GM20431 (cell line): Measurements from ENCODE around the gene RNF14.
"Not testable (repeated sequence)": the region's sequence is repeated elsewhere in the genome, so short reads cannot be mapped to it uniquely, and the experiment has no call there.

Source experiments
- in situ Hi-C: fragments of 300-500 bp; cut with MseI, MboI; formaldehyde crosslinking; loops from one replicate; pipeline ENCODE4 v1.15.0; 2020; ENCODE audit warnings: low sequenced_read_pairs; ENCODE audit not compliant: unreplicated experiment

The RNF14 gene, protein sequence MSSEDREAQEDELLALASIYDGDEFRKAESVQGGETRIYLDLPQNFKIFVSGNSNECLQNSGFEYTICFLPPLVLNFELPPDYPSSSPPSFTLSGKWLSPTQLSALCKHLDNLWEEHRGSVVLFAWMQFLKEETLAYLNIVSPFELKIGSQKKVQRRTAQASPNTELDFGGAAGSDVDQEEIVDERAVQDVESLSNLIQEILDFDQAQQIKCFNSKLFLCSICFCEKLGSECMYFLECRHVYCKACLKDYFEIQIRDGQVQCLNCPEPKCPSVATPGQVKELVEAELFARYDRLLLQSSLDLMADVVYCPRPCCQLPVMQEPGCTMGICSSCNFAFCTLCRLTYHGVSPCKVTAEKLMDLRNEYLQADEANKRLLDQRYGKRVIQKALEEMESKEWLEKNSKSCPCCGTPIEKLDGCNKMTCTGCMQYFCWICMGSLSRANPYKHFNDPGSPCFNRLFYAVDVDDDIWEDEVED

DNA sequence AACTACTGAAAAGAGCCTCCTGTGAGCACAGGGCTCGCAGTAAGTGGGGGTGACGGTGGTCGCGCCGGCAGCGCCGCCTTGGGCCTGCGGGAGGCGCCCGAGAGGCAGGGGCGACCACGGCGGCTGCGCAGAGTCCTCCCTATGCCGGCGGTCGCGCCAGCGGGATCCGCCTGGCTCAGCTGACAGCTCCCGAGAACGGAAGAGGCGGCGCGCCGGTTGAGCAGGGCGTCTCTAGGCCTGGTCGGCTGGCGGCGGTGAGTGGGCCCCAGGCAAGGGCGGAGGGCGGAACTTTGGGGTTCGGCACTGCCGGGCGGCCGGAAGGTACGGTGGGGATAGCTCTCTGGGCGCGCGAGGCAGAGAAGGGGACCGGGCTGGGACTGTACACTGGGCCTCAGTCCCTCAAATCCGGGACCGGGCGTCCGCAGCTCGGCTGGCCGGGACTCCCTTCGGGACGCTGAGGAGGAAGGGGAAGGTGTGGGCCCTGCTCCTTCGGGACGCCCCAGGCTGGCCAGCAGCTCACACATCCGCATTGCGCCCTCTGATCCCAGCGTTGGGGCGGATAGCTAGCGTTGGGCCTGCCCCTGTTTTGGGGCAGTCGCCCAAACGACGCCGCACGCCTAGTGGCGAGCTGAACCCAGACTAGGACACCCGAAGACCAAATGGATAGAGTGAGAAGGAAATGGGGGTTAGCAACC lies at the start of gene RNF14:
RNF14 (plus strand) TSS at position 192 of the 695 bp plus-strand sequence. CDS start 4,484 bp downstream, outside the sequence.
- in situ Hi-C loops = no loop called here

DNA sequence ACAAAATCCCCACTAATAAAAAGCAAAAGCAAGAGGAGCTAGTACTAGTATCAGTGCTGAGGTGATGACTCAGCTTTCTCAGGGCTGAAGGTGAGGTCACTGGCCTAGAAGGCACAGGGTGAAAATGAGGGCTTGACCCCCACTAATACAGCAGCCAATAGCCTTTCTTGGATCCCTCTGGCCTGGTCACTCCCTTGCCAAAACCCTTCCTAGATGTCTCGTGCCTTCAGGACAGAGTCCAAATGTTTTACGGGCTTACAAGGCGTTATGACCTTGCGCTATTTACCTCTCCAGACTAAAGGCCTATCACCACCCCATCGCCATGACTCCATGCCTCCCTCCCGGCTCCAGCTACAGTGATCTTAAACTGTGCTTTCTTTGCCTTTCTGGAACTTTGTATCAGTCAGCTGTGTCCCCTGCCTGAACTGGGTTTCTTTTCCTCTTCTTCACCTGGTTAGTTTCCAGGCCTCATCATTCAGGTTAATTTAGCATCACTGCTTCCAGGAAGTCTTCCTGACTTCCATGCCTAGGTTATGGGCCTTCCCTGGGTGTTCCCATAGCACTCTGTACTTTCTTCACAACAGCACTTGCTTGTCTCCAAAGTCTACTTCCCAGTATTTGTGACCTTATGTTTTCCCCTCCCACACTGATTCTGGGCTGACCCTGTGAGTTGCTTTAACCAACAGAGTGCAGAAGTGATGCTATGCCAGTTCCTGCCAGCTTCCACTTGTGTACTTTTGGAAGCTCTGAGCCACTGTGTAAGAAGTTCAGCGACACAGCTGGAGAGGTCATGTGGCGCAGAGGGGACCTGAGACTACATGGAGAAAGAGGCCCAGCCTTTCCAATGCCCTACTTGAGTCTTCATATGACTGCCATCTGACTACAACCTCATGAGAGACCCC lies 49.4 kb upstream of the RNF14 start:
- in situ Hi-C loops = no loop called here

DNA sequence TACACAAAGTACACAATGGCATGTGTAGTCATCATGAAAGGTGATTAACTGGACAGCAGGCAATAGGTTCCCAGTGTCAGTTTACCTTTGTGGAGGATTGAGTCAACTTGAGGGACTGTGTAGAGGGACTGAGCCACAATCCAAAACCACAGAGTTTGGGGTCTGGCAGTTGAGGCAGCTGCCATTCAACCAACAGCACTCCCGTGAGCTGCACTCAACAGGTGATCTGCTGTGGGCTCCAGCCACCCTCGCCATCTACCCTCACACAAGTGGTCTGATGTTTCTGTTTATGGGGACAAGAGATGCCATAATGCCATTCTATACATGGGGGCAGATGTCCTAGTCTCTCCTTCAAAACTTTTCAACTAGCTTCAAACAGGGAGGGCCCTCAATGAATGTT lies 48.1 kb upstream of the RNF14 start:
- in situ Hi-C loops = no loop called here

DNA sequence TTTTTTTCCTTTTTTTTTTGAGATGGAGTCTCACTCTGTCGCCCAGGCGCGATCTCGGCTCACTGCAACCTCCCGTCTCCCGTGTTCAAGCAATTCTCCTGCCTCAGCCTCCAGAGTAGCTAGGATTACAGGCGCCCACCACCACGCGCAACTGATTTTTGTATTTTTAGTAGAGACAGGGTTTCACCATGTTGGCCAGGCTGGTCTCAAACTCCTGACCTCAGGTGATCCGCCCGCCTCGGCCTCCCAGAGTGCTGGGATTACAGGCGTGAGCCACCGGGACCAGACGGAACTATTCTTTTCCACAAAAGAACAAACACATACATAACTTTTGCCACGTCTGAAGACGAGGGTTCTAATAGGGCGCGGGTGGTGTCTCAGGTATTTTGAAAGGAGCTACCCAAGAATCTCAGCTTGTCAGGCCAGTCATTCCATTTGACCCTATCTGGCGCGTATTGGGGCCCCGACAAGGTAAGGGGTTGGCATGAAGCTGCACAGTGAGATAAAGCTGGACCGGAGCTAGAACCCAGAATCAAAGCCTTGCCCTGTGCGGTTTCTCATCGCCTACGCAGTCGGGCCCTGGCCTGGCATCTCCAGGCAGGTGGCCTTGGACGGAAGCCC lies 46.0 kb upstream of the RNF14 start:
- in situ Hi-C loops = not testable (repeated sequence)

DNA sequence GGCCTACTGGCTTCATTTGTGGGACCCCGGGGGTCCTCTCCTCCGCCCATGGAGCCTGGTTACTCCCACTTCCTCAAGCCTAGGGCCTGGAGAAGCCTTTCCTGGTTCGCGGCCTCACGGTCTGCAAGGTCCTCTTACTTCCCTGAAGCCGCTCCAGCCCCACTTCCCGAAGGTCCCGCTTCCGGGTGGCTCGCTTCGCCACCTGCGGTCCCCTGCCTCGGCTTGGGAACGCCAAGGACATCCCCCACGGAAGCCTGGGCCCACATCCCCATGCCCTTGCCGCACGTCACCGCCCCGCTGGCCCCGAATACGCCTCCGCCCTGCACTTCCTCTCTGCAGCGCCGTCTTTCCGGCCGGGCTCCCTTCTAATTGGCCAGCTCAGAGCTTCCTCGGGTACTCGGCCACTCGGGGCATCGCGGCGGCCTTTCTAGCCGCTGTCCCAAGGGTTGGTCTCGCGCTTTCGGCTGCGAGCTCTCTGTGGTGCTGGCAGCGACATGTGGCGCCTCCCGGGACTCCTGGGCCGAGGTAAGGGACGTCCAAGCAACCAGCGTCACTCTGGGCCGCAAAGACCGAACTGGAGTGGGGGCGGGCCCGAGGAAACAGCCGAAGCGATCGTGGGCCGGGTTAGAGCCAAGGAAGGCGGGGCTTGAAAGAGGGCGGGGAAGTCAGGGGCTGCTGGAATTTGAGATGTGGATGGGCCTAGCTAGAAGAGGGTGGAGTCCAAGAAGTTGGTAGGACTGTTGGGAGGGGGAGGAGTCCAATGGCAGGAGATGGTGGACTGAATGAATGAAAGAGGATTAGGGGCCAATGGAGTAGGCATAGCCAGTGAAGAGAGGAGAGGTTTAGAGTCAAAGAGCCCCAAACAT lies 45.2 kb upstream of the RNF14 start, which contains the start of gene DELE1:
DELE1 (plus strand) TSS at position 424 of the 866 bp plus-strand sequence; CDS start at position 495, 71 bp downstream.
- in situ Hi-C loops = no loop called here

DNA sequence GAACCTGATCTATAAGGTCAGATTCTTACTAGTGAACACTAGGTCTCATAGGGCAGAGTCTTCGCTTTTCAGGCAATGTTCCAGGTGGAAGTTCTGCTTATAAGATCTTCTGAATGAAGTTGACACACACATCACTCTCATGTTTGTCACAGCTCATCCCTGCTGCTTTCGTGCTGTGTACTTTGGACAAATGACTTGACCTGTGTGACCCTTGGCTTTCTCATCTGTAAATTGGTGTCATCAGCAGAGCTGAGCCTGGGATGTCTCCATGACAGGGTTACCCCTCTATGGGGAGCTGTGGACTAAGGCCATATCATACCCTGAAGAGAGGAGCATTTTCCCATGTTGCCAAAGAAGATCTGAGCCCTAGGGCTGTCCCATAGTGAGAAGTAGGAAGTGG lies 42.5 kb upstream of the RNF14 start:
- in situ Hi-C loops = no loop called here

DNA sequence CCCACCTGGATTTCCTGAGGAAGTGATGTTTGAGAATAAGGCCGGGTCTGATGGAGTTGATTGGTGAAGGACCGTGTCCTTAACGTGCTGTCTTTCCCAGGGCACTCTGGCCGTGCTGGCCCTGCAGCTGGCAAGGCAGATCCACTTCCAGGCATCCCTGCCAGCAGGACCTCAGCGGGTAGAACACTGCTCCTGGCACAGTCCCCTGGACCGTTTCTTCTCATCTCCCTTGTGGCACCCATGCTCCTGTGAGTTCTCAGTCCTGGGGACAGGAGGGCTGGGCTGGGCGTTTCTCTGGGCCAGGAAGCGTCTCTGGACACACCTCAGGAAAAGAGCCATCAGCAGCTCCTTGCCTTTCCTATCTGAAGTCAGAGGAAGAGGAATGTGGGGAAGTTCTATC lies 40.9 kb upstream of the RNF14 start:
- in situ Hi-C loops = no loop called here

DNA sequence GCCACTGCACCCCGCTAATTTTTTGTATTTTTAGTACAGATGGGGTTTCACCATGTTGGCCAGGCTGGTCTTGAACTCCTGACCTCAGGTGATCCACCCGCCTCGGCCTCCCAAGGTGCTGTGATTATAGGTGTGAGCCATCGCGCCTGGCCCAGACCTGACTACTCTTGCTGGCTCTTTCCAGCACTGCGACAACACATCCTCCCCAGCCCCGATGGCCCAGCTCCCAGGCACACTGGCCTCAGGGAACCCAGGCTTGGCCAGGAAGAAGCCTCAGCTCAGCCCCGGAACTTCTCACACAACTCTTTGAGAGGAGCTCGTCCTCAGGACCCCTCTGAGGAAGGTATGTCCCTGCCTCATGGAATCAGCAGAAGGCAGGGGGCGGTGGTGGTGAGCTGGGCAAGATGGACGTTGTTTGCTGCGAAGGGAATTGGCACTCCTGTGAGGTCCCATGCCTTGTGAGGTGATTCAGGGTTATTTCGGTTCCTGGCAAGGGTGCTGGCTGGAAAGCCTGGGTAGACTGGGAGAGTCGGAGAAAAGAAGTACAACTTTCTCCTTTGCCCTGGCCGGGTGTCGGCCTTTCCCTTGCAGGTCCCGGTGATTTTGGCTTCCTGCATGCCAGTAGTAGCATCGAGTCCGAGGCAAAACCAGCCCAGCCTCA lies 39.4 kb upstream of the RNF14 start:
- in situ Hi-C loops = no loop called here

DNA sequence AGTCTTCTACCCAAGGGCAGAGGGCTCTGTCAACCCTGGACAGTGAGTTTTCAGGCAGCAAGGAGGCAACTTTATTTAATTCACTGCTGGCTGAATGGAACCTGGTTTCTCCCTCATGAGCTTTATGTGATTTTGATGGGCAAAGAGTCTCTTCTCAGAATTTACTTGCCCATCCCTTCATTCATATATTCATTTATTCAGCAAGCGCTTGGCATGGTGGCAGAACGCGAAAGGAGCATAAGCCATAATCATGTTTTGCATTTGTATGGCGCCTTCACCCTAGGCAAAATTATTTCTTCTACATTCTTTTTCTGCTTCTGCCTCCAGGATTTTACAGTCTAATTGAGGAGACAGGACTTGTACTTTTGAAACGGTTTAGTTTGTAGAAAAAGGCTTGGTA lies 37.2 kb upstream of the RNF14 start:
- in situ Hi-C loops = no loop called here

DNA sequence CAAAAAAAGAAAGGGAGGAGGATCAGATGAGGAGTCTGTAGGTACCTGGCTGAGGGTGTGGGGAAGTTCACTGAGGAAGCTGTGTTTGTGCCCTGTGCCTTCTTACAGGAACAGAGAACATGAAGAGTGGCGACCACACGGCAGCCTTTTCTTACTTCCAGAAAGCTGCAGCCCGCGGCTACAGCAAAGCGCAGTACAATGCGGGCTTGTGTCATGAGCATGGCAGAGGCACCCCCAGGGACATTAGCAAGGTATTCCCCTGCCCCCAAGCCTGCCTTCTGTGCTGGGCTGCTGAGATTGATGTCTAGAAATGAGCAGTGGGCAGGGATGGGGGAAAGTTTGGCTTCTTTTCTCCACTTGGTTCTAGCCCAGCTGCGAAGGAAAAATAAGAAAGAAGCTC lies 35.8 kb upstream of the RNF14 start:
- in situ Hi-C loops = no loop called here

DNA sequence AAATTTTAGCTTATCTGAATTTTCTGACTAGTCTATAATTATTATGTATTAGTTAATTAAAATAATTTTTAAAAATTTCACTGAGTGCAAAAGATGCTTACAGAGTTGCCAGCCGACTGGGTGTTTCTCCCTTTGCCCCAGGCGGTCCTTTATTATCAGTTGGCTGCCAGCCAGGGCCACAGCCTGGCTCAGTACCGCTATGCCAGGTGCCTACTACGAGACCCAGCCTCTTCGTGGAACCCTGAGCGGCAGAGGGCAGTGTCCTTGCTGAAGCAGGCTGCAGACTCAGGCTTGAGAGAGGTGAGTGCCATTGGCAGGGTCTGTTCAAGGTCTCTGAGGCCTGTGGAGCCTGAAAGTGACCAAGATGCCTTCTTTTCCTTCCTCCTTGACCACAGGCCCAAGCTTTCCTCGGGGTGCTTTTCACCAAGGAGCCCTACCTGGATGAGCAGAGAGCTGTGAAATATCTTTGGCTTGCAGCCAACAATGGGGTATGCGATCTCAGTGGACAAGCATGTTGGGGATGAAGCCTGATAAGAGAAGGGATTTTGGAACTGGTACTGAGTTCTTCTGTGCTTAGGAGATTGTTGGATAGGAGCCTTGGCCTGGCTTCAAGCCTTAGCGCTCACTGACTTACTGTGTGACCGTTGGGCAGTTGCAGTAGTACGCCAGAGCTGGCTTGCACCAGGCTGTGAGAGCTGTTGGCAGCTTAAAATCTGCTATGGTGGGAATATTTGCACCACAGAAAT lies 34.6 kb upstream of the RNF14 start:
- in situ Hi-C loops = no loop called here

DNA sequence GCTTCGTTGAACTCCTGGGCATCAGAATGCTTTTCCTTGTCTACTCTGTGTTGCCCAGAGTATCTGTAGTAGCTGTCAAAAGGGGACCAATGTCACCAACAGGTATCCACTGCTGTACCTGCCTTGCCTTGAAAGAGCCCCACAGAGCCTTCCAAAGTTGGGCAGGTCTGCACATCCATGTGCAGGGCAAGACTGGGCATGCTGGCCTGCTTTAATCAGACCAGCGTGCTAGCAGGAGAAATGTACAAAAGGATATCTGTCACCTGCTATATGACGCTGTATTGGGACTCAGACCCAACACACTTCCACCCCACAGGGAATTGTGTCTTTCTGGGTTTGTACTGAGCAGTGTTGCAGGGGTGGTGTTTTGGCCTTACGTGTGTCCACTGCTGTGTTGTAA lies 33.4 kb upstream of the RNF14 start:
- in situ Hi-C loops = no loop called here

DNA sequence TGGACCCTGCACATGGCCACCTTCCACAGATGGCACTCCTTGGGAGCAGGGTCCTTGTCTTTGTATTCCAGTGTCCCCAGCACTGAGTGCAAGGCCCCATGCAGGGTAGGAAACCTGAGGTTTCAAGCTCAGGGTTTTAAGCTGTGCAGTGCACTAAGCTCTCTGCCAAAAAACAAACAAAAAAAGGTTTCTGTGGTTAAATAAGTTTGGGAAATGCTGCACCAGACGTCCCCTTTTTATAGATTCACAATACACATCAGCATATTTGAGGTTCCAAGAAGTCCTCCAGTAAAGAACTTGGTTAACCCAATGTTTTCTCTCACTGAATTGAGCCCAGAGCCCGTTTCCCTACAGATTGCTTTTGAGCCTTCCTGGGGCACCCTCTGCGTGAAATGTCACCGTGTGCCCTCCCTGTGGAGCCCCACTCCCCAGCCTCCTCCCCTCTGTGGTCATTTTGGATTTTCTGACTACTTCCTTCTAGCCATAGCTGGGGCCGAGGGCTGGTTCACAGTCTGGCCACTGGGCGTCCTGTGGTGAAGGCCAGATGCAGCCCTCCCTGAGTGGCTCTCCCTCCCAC lies 28.1 kb upstream of the RNF14 start:
- in situ Hi-C loops = no loop called here

DNA sequence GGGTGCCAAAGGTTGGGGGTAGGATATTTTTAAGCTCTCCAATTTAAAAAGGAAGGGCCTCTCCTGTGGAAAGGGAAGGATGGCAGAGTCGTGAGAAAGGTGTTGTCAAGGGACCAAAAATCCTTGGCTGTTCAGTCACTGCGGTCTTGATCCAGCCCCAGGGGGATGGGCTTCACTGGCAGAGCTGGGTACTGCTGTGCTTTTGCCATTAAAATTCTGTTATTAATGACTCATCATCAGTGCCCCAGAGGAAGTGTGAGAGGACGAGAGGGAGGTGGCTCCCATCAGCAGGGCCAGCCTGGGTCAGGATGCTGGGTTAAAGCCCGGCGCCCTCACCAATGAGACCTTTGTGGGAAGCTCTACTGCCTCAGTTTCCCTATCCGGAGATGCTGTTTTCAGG lies 27.6 kb upstream of the RNF14 start:
- in situ Hi-C loops = no loop called here

DNA sequence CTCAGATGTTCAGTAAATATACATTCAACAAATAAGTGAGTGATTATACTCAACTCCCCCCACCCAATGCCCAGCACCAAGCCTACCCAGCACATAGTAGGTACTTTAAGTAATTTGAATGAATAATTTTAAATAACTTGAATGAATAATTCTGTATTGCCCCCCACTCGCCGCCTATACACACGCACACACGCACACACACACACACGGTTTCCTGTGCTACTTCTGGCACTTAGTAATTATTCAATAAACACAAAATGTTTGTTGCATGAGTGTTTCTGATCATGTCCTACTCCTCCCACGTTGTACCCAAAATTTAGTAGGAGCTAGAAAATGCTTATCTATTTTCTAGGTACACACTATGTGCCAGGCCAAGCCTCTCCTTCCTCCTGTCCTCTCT lies 27.1 kb upstream of the RNF14 start:
- in situ Hi-C loops = no loop called here

DNA sequence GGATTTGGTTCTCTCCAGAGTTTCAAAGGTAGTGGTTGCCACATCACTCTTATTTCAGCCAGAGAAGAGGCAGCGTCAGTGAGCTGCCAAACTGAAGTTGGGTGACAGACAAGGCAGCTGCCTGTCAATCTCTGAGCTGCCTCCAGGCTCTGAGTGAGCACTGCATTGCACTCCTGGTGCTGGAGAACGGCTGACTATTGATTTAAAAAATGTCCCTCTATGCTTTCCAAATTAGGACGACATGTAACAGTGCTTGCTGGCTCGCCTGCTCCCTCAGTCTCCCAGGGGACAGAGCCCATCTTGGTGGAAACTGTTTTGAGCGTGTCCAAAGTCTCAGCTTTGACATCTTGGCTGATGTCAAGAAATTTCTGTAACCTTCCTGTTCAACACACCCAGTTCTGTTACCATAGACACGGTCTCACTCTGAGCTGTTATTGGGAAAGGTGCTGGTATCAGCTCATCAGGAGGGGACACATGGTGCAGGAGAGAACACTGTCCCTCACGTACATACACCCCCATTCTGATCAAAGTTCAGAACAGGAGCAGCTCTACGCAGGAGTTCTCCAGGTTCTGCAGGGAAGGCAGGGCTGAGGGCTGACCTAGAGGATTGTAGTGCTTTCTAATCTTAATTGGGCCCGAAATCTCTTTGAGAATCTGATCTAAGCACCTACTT lies 26.6 kb upstream of the RNF14 start:
- in situ Hi-C loops = no loop called here

DNA sequence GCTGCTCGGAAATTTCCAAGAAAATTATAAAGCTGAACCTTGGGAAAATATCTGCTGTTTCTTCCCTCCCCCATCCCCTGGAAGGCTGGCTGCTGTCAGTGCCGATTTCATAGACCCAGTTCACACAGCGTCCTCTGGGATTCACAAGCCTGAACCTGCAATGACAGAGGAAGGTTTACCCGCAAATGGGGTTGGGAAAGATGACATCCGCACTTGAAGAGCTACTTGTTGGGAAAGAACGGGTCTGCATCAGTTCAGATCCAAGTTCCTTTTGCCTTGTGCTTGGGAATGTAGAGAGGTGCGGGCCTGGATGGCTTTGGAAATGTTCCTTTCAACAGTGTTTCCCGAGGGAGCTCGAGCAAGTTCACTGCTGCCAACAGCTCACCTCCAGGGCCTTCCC lies 24.8 kb upstream of the RNF14 start:
- in situ Hi-C loops = no loop called here
